ENCODE results near the gene LRRC28.

Gene LRRC28

GRCh38 chr15:99343208-99343607 lies 91.9 kb downstream of the LRRC28 start:
- DNase-seq (ENCODE audit: low spot score): no peak

DNA sequence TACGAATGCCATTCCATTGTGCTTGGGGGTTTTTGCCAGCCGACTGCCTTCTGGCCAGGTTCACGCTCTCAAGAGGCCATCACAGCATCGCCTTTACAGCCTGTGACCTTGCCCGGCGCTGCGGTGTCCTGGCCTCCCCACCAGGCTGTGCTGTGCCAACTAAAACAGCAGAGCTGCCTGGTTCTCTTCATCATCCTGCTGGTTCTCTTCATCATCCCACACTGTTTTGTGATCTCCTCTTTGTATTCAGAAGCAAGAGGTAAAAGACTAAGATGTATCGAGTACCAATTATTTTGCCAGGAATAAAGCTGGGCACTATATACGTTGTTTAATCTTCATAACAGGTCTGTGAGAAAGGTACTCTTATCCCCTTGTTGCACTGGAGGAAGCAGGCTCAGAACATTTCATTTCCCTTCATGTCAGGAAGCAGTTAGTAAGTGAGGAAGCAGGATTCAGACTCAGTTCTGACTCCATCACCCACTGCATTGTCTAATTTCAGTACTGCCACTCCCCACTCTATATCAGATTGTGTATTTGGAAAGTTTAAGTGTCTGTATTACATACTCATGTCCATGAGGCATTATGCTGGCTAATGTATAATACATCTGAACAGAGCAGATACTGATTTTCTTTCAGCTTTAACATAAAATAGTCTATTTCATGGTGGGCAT lies 92.7 kb downstream of the LRRC28 start:
- DNase-seq (ENCODE audit: low spot score): peak; percentile 14

- DNase-seq (ENCODE audit: low spot score): no peak
Measured at GRCh38 chr15:99344639-99345038, 93.4 kb downstream of the LRRC28 start.

DNA sequence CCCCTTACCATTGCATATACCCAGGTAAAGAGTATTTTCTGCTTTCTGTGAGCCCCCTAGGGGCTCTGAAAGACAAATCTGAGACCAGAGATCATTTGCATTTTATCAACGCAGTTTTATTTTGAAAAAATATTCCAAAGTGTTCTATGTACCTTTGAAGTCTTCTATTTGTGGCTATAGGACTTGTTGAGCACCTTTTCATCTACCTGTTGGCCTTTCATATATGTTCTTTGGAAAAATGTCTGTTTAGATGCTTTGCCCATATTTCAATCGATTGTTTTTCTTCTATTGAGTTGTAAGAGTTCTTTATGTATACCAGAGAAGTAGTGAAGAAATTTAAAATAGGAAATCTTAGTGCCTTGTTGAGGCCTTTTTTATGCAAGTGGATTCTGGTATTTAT lies 94.0 kb downstream of the LRRC28 start:
- DNase-seq (ENCODE audit: low spot score): no peak

GRCh38 chr15:99345832-99346462 lies 94.7 kb downstream of the LRRC28 start:
- no peak for DNase-seq (ENCODE audit: low spot score)

GRCh38 chr15:99347574-99347973 lies 96.3 kb downstream of the LRRC28 start:
- no peak for DNase-seq (ENCODE audit: low spot score)

DNA sequence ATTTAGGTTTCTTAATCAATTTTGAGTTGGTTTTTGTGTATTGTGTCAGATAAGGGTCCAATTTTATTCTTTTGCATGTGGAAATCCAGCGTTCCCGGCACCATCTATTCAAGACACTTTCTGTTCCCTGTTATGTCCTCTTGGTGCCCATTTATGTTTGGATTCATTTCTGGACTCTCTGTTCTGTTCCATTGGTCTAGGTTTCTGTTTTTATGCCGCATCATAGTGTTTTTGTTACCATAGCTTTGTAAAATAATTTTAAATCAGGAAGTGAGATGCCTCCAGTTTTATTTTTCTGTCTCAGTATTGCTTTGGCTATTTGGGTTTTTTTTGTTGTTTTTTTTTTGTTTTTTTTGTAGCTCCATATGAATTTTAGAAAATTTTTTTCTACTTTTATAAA lies 97.1 kb downstream of the LRRC28 start:
- no peak for DNase-seq (ENCODE audit: low spot score)

DNA sequence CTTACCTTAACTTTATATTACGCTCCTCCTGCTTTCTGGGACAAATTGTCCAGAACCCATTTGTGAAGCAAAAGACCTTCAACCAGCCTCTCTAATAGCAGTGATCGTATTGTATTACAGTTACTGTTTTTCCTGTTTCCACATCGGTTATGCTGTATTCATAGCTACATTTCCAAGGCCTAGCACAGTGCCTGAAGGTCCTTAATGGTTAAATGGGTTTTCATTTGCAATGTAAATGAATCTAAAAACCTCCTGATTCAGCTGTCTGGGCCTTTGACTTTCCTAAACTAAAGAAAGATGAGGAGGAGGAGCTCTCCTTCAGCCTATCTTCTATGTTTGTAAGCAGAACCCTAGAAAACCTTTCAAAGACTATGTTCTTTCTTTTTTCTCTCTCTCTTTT lies 99.1 kb downstream of the LRRC28 start:
- no peak for DNase-seq (ENCODE audit: low spot score)

- no peak for DNase-seq (ENCODE audit: low spot score)
Measured at GRCh38 chr15:99359769-99360168, 108.5 kb downstream of the LRRC28 start.

DNA sequence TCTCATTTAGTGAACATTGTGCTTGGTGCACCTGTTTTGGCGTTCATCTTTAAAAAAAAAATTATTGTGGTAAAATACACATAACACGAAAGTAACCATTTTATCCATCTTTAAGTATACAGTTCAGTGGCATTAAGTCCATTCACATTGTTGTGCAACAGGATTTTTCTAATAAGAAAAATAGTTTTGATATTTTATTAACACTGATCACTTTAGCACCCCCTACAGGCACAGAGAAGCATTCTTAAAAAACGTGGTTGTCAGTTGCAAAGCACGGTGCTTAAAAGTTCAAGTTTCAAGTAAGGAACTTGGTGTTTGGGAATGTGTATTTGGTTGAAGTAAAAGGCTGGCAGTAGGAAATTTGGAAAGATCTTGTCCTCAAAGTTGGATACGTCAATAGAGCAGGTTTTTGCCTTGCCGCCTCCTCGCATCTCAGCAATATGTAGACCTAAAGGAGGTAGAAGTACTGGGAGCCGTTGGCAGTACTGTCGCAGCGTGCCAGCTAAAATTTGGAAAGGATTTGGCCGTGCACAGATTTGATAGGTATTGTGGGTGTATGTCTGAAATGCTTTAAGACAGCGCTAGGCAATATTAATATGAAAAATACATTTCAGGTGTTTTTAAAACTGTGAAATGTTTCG lies 110.4 kb downstream of the LRRC28 start:
- DNase-seq (ENCODE audit: low spot score): peak; percentile 11

DNA sequence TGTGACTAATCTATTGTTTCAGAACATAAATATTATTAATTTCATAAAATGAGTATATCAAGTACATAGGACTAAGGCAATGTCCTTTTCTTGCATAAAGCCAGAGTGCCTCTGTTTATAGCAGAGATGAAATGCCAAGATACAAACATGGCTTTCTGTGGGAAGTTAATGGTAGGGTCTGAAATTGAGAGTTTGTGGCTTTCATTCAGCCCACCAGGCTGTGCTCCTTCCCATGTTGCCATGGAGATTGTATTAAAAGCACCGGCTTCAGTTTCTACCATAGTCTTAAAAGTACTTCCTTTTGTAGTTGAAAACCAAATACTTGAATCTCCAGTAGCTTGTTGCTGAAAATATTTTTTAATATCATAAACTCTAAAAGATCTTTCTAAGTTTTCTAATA lies 114.0 kb downstream of the LRRC28 start:
- DNase-seq (ENCODE audit: low spot score): no peak

- no peak for DNase-seq (ENCODE audit: low spot score)
Measured at GRCh38 chr15:99366013-99366412, 114.7 kb downstream of the LRRC28 start.

DNA sequence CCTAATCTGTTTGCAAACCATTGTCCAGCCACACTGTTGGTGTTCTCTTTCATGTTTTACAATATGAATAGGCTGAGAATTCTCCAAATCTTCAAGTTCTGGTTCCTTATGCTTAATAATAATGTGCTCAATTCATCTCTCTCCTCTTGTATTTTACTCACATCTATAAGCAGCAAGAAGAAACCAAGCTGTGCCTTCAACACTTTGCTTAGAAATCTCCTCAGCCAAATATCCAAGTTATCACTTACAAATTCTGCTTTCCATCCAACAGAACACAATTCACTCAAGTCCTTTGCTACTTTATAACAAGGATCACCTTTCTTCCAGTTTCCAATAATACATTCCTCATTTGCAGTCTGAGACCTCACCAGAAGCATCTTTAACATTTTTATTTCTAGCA lies 117.5 kb downstream of the LRRC28 start:
- DNase-seq (ENCODE audit: low spot score): no peak

GRCh38 chr15:99369196-99369595 lies 117.9 kb downstream of the LRRC28 start:
- DNase-seq (ENCODE audit: low spot score): no peak

- DNase-seq (ENCODE audit: low spot score): no peak
Measured at GRCh38 chr15:99371180-99372103, 120.2 kb downstream of the LRRC28 start.

- no peak for DNase-seq (ENCODE audit: low spot score)
Measured at GRCh38 chr15:99385005-99385669, 133.9 kb downstream of the LRRC28 start.

DNA sequence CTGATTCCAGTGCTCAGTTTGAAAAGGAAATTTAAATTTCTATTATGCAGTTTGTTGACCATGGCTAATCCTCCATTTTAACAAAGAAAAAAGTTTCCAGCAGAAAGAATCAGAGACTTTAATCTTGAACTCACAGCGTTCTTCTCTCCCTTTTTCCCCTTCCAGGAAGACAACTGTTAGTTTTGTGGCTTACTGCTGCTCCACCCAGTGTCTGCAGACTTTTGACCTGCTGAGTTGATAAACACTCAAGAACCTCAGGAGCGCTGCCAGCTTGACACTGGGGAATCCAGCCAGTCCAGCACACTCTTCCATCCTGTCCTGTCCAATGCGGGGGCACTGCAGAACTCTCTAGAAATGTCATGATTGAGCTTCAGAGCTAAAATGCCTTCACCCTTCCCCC lies 134.6 kb downstream of the LRRC28 start:
- DNase-seq (ENCODE audit: low spot score): no peak

GRCh38 chr15:99386391-99386790 lies 135.1 kb downstream of the LRRC28 start:
- no peak for DNase-seq (ENCODE audit: low spot score)

GRCh38 chr15:99387421-99388168 lies 136.3 kb downstream of the LRRC28 start:
- no peak for DNase-seq (ENCODE audit: low spot score)

GRCh38 chr15:99390667-99391066 lies 139.4 kb downstream of the LRRC28 start:
- no peak for DNase-seq (ENCODE audit: low spot score)

DNA sequence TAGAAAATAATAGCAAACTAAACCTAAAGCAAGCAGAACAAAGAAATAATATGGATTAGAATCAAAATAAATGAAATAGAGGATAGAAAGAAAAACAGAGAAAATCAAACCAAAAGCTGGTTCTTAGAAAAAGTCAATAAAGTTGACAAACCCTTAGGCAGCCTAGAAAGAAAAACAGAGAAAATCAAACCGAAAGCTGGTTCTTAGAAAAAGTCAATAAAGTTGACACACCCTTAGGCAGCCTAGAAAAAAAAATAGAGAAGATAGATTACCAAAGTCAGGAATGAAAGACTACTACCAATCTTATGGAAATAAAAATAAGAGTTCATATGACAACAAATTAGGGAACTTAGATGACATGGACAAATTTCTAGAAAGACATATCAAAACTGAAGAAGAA lies 142.4 kb downstream of the LRRC28 start:
- DNase-seq (ENCODE audit: low spot score): no peak

All from germinal center (tissue), 1 donor.